ENCODE results near the gene CCDC158. TPM values are rescaled to one million over a fixed set of nuclear protein-coding genes. Genes with fewer than 3 reads are reported as not detected.

CCDC158 gene
- total RNA-seq: 0.74 TPM
- long read RNA-seq: 0 reads

- ATAC-seq: peak; percentile 84 to 88
Observed at GRCh38 chr4:76420762-76421581, at the start of gene CCDC158. TSS of gene CCDC158 (minus strand) at chr4:76421141. CDS start at chr4:76403207, 17,934 bp downstream.

GRCh38 chr4:76470532-76470931 is 49.6 kb upstream of the CCDC158 start:
- DNase-seq: no peak
- Histone ChIP-seq H3K27me3 (ENCODE audit: low read depth) (no peaks in the 10 kb centered on the region), H3K36me3 (no peaks in the 10 kb centered on the region), H3K27ac (no peak overlapping the region), H3K9me3 (no peaks in the 10 kb centered on the region), H3K4me3 (no peak overlapping the region), H3K4me1 (no peaks in the 10 kb centered on the region)
- ATAC-seq: no peak
- intact Hi-C loops (cut with DNase I): no loop called here
- TF ChIP-seq CTCF (IDR thresholded peaks at IDR 0.05): no peak

More at GRCh38 chr4:76420762-76421581, at the start of gene CCDC158:
- H3K4me1 ChIP-seq: peaks cover 9% of the 10 kb centered on the region
- no peak within 1 kb of the TSS for H3K27ac ChIP-seq
- no peak for TF ChIP-seq CTCF (IDR thresholded peaks at IDR 0.05)
- intact Hi-C loops (cut with DNase I): no loop called here
- peaks cover 7% of the 10 kb centered on the region for H3K27me3 ChIP-seq (ENCODE audit: low read depth)
- H3K36me3 ChIP-seq: no peaks in the 10 kb centered on the region
- no peaks in the 10 kb centered on the region for H3K9me3 ChIP-seq
- no peak for DNase-seq
- peak within 1 kb of the TSS; percentile 58 for H3K4me3 ChIP-seq

GRCh38 chr4:76470064-76470463 is 49.1 kb upstream of the CCDC158 start:
- no peak for DNase-seq
- TF ChIP-seq CTCF (IDR thresholded peaks at IDR 0.05): no peak
- intact Hi-C loops (cut with DNase I): no loop called here

GRCh38 chr4:76463568-76463967 is 42.6 kb upstream of the CCDC158 start:
- Histone ChIP-seq H3K9me3 (peaks cover 8% of the 10 kb centered on the region), H3K4me1 (no peaks in the 10 kb centered on the region), H3K36me3 (no peaks in the 10 kb centered on the region), H3K4me3 (no peak overlapping the region), H3K27me3 (ENCODE audit: low read depth) (peaks cover 6% of the 10 kb centered on the region), H3K27ac (no peak overlapping the region)
- DNase-seq: no peak
- intact Hi-C loops (cut with DNase I): no loop called here
- no peak for ATAC-seq
- no peak for TF ChIP-seq CTCF (IDR thresholded peaks at IDR 0.05)

More at GRCh38 chr4:76470064-76470463, 49.1 kb upstream of the CCDC158 start:
- peak in 1 of 2 donors; percentile 66 for ATAC-seq
- H3K4me1 ChIP-seq: no peaks in the 10 kb centered on the region
- H3K36me3 ChIP-seq: no peaks in the 10 kb centered on the region
- no peak overlapping the region for H3K27ac ChIP-seq
- no peak overlapping the region for H3K4me3 ChIP-seq
- H3K9me3 ChIP-seq: no peaks in the 10 kb centered on the region
- H3K27me3 ChIP-seq (ENCODE audit: low read depth): no peaks in the 10 kb centered on the region

- Histone ChIP-seq H3K9me3 (peaks cover 8% of the 10 kb centered on the region), H3K4me3 (no peak overlapping the region), H3K27ac (peak overlapping the region; percentile 34), H3K36me3 (no peaks in the 10 kb centered on the region), H3K27me3 (ENCODE audit: low read depth) (peaks cover 6% of the 10 kb centered on the region), H3K4me1 (no peaks in the 10 kb centered on the region)
- intact Hi-C loops (cut with DNase I): no loop called here
- DNase-seq: no peak
- no peak for TF ChIP-seq CTCF (IDR thresholded peaks at IDR 0.05)
- peak in 1 of 2 donors; percentile 68 for ATAC-seq
Observed at GRCh38 chr4:76459291-76459723, 38.4 kb upstream of the CCDC158 start.
